ENCODE data around the gene DESI1.
A peak's percentile ranks its signal among the peaks of the same experiment; 100 is the strongest.
"Not testable (repeated sequence)": the region's sequence is repeated elsewhere in the genome, so short reads cannot be mapped to it uniquely, and the experiment has no call there.

DESI1 gene

GRCh38 chr22:41582694-41583093 lies 38.1 kb downstream of the DESI1 start:
- no peak for DNase-seq

GRCh38 chr22:41579997-41580355 lies 40.9 kb downstream of the DESI1 start:
- no peak for DNase-seq

DNA sequence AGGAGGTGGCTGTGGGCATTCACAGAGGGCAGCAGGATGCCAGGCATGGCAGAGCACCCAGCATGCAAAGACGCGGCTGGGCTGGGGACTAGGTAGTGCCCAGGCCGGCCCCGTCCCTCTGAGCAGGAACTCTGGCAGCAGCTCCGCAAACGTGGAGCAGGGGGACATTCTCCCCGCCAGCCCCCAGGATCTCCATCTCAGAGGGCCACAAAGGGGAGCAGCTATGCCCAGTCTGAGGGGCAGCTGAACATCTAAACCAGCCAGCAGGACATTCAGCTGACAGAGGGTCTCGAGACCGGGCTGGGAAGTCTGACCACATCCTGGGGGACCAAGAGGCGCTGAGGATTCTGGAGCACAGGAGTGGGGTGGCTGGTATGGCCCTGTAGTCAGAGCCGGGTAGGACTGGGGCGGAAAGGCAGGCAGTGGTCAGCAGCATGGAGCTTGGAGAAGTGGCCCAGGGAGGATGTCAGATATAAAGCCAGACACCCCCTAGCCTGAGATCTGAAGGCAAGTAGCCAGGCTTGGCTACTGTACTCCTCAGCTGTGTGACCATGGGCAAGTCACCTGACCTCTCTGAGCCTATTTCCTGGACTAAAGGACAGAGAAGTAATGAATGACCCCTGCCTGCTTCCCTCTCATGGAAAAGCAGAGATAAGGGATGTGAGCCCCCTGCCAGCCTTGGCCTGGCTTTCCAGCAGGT lies 41.4 kb downstream of the DESI1 start:
- DNase-seq: no peak

DNA sequence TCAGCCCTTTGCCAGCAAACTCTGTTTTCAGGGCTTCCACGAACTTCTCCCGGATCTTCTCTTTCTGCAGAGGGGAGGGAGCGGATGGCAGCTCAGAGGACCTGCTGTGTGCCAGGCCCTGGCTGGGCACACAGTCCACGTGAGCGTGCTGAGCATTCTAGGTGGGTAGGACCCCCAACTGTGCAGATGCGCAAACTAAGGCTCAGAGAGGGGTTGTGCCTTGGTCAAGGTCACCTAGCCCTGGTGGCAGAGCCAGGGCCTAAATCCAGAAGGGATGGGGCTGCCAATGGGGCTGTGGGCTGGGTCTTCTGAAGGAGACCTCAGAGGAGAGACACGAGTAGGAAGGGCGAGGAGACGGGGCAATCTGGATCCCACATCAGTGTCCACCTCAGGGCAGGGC lies 42.0 kb downstream of the DESI1 start:
- DNase-seq: no peak

GRCh38 chr22:41578114-41578513 lies 42.7 kb downstream of the DESI1 start:
- no peak for DNase-seq

DNA sequence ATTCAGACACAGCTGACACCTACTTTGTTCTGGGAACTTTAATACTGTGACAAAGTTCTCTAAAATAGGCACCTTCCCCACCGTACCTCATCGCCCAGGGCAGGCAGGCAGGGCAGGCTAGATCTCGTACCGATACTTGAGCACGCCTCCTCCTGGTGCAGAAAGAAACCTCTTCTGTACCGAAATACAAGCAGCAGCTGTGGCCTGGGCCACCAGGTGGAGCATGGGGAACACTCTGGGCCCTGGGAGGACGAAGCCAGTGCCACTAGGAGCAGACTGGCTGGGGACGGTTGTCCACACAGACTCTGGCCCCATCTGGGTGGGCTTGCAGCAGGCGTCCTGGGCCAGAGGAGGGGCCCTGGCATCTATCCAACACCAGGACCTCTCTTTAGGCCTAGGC lies 44.0 kb downstream of the DESI1 start:
- DNase-seq: peak; percentile 38 to 56

- DNase-seq: no peak
Observed at GRCh38 chr22:41575533-41575932, 45.3 kb downstream of the DESI1 start.

DNA sequence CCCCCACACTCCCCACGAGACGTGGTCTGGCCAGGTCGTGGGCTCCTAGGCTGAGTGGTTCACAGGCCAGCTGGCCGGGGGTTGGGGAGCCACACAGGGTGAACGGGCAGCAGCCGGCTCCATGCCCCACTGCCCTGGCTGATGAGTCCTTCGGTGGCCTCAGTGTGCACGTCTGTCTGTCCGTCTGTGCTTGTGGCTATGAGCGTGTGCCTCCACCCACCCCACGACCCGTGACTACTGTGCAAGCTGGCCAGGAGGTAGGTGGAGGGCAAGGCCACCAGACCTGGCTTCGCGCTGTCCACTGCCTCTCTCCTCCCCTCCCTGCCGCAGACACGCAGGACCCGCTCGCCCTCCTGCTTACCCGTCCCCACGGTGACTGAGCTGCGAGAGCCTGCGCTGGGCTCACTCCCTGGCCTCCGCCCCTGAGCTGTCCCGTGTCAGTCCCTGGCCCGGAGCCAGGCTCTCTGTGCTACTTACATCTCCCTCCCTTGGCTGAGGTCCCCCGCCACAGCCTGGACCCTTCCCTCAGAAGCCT lies 45.9 kb downstream of the DESI1 start:
- DNase-seq: no peak

- DNase-seq: no peak
Observed at GRCh38 chr22:41573677-41574076, 47.2 kb downstream of the DESI1 start.

- not testable (repeated sequence) for DNase-seq
Observed at GRCh38 chr22:41572305-41572704, 48.5 kb downstream of the DESI1 start.

DNA sequence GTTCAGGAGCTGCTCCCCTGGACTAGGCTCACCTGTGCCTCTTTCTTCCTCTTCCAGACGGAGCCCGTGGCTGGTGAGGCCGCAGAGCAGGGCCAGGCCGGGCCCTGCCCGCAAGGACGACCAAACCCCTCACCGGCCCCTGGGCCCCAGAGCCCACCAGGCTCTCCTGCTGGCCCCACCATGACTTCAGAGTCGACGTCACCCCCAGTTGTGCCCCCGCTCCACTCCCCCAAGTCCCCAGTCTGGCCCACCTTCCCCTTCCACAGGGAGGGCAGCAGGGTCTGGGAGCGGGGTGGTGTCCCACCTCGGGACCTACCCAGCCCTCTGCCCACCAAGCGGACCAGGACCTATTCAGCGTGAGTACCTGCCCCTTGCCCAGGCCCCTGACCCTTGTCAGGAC lies 49.1 kb downstream of the DESI1 start:
- DNase-seq: no peak

- DNase-seq: no peak
Observed at GRCh38 chr22:41570221-41570620, 50.6 kb downstream of the DESI1 start.

DNA sequence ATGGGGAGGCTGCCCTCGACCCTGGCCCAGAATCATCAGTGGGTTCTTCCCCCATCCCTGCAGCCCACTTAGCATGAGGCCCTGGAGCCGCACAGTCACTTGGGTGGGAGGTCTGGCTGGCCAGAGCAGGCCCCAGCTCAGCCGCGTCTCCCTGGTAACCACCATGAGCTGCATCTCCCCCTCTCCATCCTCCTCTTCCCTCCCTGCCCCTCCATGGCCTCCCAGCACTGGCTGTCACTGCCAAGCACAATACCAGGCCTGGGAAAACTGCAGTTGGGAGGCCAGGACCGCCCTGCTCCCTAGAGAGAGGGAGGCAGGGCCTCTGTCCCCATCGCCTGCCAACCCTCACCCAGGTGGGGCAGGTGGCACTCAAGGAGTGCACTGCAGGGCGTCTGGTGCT lies 52.0 kb downstream of the DESI1 start:
- DNase-seq: no peak

DNA sequence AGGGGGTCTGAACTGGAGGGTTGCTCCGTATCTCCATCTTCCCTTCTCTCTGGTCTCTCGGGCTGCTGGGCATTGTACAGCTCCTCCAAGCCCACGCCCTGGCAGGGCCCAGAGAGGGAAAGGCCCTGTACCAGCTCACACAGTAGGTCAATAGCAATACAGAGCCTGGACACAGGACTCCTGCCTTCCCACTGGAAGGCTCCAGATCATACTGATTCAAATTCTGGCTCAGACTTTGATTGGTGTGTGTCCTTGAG lies 53.4 kb downstream of the DESI1 start:
- DNase-seq: no peak

GRCh38 chr22:41565403-41566054 lies 55.3 kb downstream of the DESI1 start:
- DNase-seq: no peak

DNA sequence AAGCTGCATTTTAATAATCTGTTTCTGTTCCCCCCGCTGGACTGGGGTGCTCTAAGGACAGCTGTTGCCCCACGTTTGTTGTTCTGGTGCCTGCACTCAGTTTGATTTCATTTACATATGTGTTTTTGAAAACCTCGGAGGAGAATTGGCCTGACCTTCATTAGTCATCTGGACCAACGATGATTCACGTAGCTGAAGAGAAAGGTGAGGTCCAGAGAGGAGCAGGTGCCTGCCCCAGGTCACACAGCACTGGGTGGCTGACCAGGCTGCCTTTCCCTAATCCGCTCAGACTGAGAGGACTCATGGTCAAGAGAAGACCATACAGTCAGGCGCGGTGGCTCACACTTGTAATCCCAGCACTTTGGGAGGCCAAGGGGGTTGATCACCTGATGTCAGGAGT lies 56.3 kb downstream of the DESI1 start:
- no peak for DNase-seq

DNA sequence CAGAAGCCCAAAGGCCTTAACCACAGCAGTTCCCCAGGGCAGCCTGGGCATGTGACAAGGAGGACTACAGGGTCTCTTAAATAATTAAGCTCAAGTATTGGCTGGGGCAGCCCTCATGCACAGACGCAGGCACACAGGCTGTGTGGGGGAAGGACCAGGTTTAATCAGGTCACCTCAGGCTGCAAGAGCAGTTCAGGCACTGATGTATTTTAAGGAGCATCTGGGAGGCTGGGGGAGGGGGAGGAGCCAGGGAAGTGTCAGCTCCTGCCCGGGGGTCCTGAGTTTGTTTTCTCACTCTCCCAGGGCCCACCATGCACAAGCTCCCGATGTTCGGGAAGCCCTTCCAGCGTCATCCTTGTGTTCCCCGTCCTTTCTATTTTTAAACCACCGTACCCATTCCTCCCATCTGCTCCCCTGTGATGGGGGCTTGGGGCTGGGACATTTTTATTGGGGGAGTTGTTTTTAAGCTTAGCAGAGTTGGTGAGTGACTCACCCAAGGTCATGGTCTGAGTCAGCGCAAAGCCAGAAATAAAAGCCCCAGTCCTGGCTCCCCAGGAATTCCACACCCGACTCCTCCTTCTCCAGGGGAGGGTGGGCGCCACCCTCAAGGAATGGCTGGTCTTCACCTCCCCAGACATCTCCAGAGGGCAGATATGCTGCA lies 57.7 kb downstream of the DESI1 start:
- peak in 1 of 2 experiments; percentile 48 for DNase-seq

- DNase-seq: no peak
Observed at GRCh38 chr22:41562461-41562860, 58.4 kb downstream of the DESI1 start.

GRCh38 chr22:41561788-41562187 lies 59.1 kb downstream of the DESI1 start:
- DNase-seq: no peak

- no peak for DNase-seq
Observed at GRCh38 chr22:41561335-41561734, 59.5 kb downstream of the DESI1 start.

DNA sequence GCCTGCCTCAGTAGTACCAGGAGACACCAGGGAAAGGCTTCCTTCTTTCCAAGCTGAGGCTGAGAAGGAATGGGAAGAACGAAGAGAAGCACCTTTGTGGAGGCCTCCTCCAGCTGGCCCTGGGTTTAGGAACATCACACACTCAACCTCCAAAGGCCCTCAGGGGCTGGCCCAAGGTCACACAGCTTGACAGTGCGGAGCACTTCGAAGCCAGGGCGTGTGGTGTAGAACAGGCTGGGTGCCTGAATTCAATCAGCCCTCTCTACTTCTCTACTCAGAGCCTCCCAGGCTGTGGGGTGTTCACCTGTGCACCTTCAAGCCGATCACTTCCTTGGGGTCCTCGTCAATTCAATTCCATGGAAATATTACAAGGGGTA lies 60.8 kb downstream of the DESI1 start:
- no peak for DNase-seq

- not testable (repeated sequence) for DNase-seq
Observed at GRCh38 chr22:41558241-41558630, 62.6 kb downstream of the DESI1 start.

GRCh38 chr22:41557401-41558240 lies 63.2 kb downstream of the DESI1 start:
- peak; percentile 79 to 87 for DNase-seq

GRCh38 chr22:41556561-41556960 lies 64.3 kb downstream of the DESI1 start:
- no peak for DNase-seq
